ENCODE data around the gene SRPX.

SRPX gene

DNA sequence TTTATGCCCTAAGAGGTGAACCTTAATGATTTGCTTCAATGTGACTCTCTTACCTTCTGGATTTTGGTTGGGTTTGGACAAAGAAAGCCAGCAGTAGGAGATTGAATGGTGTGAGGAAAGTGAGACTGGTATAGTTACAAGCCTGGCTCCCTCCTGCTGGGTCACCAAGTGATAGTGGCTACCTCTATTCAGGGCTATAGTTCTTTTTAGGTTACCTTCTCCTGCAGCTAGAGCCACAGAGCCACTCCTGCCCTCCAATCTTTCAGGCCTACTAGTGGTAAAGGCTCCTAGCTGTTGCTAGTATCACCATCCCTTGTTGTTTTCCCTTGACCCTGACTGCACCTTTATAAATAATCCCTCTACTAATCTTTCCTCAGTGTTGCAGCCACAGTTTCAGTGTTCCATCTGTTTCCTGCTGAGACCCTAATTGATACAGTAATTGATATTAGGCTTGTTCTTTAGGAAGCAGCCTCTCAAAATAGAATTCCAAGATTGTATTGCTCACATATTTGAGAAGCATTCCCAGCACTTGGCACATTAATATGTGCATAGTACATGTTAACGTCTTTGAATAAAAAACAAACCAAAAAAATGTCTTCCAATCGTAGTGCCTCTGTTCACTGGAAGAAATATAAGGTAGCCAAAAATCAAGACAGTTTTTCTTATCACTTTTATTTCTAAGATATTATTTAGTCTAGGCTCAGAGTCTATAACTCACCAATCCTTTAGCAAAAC is 82.3 kb downstream of the SRPX start:
- no peak for DNase-seq

DNA sequence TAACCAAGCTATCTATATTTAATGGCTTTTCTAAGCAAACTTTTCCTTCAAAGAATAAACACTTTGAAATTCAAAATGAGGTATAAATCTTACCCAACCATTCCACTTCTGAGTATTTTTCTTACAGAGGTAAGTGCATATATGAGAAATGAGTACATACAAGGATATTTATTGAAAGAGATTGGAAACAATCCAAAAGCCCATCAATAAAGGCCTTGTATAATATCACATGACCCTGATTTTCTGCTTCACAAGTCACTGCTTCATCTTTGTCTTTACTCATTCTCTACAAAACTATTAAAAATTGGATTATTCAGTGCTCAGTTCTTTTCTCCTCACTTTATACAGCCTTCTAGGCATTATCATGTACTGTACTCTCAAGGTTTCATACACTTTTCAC is 91.3 kb downstream of the SRPX start:
- DNase-seq: no peak

DNA sequence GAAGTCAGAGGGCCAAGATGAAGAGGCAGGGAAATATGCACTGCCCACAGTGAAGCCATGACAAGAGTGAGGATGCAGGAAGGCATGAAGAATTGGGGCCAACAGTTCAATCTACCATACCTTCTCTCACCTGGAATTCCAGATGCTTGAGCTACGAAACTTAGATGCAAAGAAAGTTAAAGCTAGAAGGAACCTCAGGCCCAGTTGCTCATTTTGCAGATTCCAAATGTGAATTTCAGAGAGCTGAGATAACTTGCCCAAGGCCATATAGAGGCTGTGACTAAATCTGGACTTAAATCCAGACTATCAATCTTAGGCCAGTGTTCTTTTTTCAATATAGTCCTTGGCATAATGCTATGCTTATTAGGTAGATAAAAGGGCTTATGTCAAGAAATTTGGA is 92.7 kb downstream of the SRPX start:
- DNase-seq: no peak

DNA sequence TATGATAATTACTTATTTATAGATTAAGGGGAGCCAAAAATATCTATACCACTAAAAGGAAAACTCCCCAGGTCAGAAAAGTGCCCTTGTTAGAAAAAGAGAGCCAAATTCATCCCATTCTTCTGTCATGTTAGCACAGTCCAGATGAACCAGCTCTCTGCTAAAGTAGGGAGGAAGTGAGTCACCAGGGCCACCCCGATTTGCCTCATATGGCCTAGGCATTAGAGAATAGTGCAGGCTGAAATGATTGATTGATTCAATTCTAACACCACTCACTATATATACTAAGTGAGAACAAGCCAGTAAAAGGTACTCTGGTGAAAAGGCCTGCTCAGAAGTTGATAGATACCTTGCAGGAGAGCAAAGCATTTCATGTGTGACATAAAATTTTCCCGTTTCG is 94.5 kb downstream of the SRPX start:
- no peak for DNase-seq

DNA sequence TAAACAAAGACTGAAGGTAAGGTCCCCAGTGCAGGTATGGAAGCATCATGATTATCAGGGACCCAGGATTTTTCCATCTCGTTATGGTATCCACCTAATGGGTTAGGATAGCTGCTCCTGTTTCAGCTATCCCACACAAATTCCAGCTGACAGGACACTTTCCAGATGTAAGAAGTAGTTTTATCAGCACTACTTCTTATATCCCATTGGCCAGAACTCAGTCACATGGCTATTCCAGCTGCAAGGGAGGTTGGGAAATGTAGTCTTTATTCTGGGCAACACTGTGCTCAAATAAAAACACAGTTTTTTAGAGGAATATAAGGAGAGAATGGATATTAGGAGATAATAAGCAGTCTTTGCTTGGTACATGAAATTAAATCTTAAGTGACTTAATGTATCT is 96.7 kb downstream of the SRPX start:
- DNase-seq: no peak

DNA sequence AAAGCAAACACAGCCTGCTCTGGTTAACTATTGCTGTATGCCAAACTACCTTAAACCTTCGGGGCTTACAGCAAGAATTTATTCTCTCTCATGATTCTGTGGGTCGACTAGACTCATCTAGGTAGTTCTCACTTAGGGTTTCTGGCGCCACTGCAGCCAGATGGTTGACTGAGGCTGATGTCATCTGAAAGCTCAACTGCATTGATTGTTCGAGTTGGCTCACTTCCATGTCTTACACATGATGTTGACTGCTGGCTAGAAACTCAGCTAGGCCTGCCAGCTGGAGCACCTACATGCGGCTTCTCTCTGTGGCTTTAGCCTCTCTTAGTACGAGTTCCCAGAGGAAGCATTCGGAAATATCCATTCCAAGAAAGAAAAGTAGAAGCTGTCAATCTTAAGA is 103.2 kb downstream of the SRPX start:
- no peak for DNase-seq

DNA sequence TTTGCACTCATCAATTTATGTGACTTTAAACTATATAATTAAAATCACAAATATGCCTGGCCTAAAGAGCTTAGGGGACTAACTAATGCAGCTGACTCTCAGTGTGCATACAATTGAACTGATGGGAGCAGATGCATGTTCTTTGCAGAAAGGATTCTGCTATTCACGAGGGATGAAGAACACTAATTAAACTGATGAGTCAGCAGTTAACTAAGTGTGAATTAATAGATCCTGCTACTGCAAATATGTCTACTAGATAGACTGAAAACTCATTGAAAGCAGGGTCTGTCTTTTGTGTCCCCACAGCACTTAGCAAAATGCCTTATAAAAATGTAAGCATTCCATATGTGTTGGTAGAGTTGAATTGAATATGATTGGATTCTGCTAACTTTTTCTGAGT is 104.0 kb downstream of the SRPX start:
- DNase-seq: no peak

DNA sequence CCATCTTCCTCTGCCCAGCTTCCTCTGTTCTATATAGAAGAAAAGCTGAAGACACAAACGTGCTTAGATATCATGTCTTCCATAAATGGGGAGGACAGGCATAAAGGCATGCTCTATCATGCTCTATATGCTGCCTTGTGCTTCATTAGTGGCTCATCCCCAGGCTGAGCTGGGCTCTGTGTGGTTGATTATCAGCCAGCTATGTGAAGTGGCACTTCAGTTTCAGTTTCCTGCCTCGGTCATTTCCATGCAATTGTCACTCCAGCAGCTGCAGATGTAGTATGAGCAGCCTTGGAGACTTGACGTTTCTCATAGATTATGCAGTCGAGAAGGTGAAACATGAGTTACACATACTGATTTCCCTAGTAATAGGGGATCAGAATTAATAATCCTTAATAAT is 108.1 kb downstream of the SRPX start:
- DNase-seq: no peak

DNA sequence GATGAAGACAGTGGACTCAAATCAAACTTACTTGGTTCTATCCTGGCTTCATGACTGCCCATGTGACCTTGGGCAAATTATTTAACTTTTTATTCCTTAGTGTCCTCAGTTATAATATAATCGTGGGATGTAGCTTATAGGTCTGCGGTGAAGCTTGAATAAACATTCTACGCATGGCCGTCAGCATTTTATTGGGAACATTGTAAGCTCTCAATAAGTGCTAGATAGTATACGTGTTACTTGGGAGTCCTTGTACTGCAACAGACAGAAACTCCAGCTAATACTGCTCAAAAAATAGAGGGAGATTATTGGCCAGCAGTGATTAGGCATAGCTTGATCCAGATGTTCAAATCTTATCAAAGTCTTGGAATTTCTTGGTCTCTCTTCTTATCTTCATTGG is 109.5 kb downstream of the SRPX start:
- DNase-seq: no peak

DNA sequence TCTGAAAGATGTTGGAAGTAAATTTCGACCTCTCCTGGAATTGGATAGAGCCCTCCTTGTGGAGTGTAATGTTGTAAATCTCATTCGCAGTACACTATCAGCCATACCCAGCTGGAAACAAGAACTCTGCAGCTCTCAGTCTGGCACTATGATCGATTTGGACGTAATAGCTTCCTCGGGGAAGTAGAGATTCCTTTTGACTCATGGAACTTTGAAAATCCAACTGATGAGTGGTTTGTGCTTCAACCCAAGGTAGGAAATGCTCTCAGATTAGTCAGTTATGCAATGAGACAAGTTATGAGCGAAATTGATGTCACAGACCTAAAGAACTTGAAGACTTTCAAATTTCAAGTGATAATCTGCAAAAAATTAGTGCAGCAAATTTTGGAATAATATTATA is 110.4 kb downstream of the SRPX start:
- no peak for DNase-seq

DNA sequence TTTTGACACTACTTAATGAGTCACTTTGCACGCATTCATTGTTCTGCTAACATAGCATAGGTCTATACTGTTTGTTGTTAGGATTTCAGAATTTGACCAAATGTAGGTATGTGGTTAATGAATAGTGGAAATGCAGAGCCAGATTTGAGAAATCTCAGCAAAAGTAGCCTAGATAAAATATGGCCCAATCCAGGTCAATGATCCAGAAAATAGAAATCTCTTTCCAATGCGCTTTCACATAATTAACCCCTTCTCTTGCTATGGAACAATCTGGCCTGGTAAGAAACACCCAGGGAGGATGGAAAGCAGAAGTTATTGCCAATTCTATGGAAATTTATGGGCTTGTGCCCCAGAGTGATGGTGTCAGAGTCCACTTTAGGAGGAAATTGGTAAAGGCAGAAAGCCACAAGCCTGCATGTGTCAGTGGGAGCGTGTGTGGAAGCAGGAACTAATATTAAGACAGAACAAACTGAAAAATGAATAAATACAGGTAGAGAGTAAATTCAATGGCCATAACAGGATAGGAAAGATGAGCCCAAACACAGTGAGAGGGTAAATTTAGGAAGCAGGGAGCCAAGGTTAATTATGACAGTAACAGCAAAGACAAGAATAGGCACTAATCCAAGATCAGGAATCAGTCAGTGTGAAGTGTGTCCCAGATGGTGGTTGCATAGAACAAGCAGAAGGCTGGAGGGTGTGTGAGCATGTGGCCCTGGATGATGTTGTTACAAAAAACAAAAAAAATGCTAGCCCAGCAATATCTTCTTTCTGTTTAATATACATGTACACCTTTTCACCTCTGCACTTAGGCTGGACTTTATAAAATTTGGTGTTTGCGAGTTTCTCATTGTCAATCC is 111.4 kb downstream of the SRPX start:
- no peak for DNase-seq

DNA sequence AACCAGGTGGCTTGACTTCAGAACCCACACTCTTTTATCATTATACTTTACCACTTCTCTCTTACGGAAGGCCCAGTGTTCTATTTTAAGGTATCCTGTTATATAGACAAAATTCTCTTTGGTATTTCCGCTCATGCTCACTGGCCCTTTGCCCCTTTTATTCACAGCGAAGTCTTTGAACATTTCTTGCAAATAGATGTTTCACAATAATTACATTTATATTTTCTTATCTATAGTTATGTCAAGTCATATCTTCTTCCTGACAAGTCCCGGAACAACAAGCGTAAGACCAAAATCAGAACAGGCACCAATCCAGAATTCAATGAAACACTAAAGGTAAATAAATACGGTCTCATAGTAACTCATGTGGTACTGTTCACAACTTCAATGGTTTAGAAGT is 112.3 kb downstream of the SRPX start:
- no peak for DNase-seq

DNA sequence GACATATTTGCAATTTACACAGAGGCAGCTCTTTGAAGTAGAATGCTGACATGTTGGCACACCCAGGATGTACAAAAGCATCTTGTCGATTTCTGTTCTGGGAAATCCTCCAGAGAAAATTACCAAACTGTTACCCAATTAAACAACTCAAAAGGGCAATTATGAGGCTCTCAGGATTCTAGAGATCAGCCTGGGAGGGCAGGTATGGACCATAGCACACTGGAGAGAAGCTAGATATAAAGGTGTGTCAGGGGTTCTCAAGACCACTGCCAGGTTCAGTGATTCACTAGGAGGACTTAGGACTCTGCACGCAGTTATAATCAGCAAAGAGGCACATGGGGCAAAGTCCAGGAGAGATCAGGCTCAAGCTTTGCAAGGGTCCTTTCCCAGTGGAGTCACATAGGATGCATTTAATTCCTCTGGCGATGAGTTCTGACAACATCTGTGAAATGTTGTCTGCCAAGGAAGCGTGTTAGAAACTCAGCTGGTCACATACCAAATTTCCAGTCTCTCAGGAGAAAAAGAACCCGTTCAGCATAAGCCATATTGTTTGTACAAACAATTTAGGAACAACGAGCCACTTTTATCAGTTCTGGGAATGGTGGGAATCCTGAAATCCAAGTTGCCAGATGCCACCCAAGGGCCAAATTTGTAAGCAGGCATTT is 113.5 kb downstream of the SRPX start:
- no peak for DNase-seq

DNA sequence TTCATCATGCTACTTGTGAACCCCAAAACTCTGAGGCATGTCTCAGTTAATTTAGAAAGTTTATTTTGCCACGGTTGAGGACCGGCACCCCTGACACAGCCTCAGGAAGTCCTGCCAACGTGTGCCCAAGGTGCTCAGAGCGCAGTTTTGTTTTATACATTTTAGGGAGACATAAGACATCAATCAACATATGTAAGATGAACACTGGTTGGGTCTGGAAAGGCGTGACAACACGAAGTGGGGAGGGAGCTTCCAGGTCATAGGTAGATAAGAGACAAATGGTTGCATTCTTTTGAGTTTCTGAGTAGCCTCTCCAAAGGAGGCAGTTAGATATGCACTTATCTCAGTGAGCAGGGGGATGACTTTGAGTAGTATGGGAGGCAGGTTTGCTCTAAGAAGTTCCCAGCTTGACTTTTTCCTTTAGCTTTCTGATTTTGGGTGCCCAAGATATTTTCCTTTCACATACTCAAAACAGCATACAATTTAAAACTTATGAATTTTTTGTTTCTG is 115.4 kb downstream of the SRPX start:
- DNase-seq: no peak

DNA sequence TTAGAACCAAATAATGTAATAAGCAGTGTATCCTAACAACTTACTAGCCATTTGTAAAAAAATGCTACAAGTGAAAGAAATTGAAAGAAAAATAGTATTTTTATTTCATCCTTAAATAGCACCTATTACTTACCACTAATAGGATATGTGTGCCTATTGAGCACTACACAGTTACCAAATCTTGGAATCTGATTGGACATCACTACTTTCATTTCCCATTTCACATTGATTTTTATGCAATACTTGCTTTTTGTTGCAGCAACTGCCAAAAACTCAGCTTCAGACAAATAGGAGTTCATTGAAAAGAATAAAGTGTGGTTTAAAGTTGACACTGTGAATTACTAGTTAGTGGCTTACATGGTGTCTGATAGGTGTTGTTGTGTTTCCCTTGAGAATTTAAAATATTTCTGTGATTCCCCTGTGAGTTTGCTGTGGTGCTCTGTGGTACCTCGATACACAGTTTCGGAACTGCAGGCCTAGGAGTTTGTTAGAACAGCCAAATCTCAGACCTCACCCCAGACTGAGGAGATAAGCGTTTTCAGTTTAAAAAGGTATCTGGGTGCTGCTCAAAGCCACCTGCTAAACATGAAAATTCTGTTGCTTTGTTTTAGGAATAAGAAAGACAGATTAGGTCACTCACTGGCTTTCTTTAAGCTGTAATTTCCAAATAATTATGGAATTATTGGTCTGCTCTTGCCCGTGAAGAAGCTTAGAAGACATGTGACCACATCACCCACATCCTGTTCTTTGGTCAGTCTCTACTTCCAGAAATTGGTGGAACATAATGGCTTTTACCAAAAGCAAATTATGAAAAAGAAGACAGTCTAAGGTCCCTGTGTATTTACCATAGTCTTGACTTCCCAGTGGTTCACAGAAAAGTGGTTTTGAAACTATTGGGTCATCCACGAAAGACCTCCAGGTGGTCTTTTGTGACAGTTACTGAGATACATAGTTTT is 116.5 kb downstream of the SRPX start:
- no peak for DNase-seq

DNA sequence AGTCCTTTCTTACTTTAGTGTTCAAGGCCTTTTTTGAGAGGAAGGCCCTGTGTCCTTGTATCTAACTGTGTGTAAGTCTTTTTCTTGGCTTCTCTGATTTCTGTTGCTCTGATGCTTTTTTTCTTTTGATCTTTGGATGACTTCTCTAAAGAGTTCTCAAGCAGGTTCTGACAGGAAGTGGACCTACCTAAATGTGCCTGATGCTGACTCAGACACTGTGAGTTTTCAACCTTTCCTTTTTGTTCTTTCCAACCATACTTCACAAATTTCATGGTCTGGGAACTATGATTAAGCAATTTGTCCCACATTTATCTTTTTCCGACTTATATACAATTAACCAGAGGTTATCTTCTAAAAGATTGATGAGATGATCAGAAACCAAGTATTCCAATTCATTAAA is 117.8 kb downstream of the SRPX start:
- no peak for DNase-seq

DNA sequence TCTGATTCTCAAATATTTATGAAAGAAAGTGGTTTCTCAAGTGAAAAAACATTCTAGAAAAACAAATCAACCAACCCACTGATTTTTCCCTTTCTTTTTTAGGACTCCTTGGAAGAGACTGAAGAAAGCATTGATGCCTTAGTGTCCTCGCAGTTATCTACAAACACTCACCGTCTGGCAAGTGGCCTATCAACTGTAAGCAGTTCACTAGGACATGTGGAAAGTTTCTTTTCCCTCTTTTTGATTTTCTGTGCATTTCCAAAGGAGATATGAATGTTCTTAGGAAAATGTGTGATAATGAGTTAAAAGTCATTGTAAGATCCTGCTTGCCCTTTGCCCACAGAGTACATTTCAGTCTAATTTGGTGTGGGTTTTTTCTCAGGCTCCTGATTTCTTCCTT is 118.4 kb downstream of the SRPX start:
- DNase-seq: no peak

DNA sequence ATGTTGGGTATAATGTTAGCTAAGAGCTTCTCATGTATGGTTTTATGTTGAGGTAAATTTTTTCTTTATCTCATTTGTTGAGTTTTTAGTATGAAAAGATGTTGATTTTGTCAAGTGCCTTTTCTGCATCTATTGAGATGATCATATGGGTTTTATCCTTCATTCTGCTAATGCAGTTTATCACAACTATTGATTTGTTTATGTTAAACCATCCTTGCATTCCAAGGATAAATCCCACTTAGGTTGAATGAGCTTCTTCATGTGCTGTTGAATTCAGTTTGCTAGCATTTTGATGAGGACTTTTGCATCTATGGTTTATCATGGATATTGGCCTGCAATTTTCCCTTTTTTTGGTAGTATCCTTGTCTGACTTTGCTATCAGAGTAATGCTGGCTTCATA is 121.0 kb downstream of the SRPX start:
- no peak for DNase-seq

All from activated CD4-positive, alpha-beta T cell treated with anti-CD3 and anti-CD28 coated beads, Interleukin-2, Interleukin-6, amounts not matched to agents 100 ng/mL and 50 ng/mL, durations not matched to agents 16 hours and 8 hours (primary cell).